Calu3 (cell line): Measurements from ENCODE around the gene SLC6A6. TPM values are rescaled to one million over a fixed set of nuclear protein-coding genes. Genes with fewer than 3 reads are reported as not detected.
A peak's percentile ranks its signal among the peaks of the same experiment; 100 is the strongest.

Experiments
- BruUV-seq: library from RNA; stranded (reverse); fragments of 400-500 nt; replicated peaks from 2 replicates; lab custom pipeline; 2021; lab: Mats Ljungman, UMichigan
- CTCF ChIA-PET: fragments of 300-600 bp; sonication (Branson Sonifier 250); formaldehyde crosslinking; loops from one replicate; lab custom pipeline; 2022; ENCODE audit warnings: antibody characterized with exemption; lab: Charles Lee
- DNase-seq: peaks from one replicate; pipeline ENCODE4 v3.0.0; 2022
- H3K27ac Mint-ChIP-seq: one replicate; pipeline ENCODE4 v1.8.0; 2022; ENCODE audit warnings: mixed read lengths; ENCODE audit not compliant: unreplicated experiment
- H3K27me3 Mint-ChIP-seq: one replicate; pipeline ENCODE4 v1.8.0; 2022; ENCODE audit warnings: mixed read lengths; ENCODE audit not compliant: unreplicated experiment
- H3K36me3 Mint-ChIP-seq: one replicate; pipeline ENCODE4 v1.8.0; 2022; ENCODE audit warnings: mild to moderate bottlenecking, moderate library complexity, mixed read lengths; ENCODE audit not compliant: insufficient read depth, unreplicated experiment
- H3K4me1 Mint-ChIP-seq: one replicate; pipeline ENCODE4 v1.8.0; 2022; ENCODE audit warnings: mild to moderate bottlenecking, low read depth, mixed read lengths; ENCODE audit not compliant: unreplicated experiment
- H3K4me3 Mint-ChIP-seq: one replicate; pipeline ENCODE4 v1.8.0; 2022; ENCODE audit warnings: mild to moderate bottlenecking, low read depth, moderate library complexity, mixed read lengths; ENCODE audit not compliant: unreplicated experiment
- H3K9me3 Mint-ChIP-seq: one replicate; pipeline ENCODE4 v1.8.0; 2022; ENCODE audit warnings: low read depth, mixed read lengths; ENCODE audit not compliant: unreplicated experiment
- CTCF ChIP-seq: fragments of 200-600 bp; IDR thresholded peaks from one replicate; pipeline ENCODE4 v1.8.0; 2022; ENCODE audit warnings: antibody characterized with exemption; ENCODE audit not compliant: unreplicated experiment
- intact Hi-C: fragments of 100-400 bp; cut with micrococcal nuclease; formaldehyde crosslinking; loops from one replicate; pipeline ENCODE4 v1.10.0; 2022; ENCODE audit not compliant: unreplicated experiment
- total RNA-seq: library from RNA; stranded (reverse); gene quantifications from 2 replicates; pipeline ENCODE4 v1.2.3, GENCODE V29; 2022

SLC6A6 gene
- total RNA-seq, 1 experiment from 2014 or later, result 46.3 TPM

GRCh38 chr3:14411166-14411526 lies 8.7 kb downstream of the SLC6A6 start:
- CTCF ChIA-PET, result interaction anchor here (1.0 kb wide), 1 partner anchor 94 kb away, joined by 3 read pairs; no protein-coding TSS in a partner anchor
- intact Hi-C loops, result no loop called here
- peak; percentile 62 for DNase-seq
- Mint-ChIP-seq H3K4me1 (peaks cover 27% of the 10 kb centered on the region), H3K36me3 (peaks cover 37% of the 10 kb centered on the region), H3K9me3 (no peaks in the 10 kb centered on the region), H3K27me3 (no peaks in the 10 kb centered on the region), H3K27ac (peak overlapping the region; percentile 86), H3K4me3 (no peak overlapping the region)
- no TSS peak for BruUV-seq
- no peak for TF ChIP-seq CTCF

- no peak for TF ChIP-seq CTCF
- H3K27me3 Mint-ChIP-seq, result no peaks in the 10 kb centered on the region
- no peaks in the 10 kb centered on the region for H3K9me3 Mint-ChIP-seq
- BruUV-seq, result no TSS peak
- intact Hi-C loops, result no loop called here
- H3K4me3 Mint-ChIP-seq, result no peak overlapping the region
- H3K4me1 Mint-ChIP-seq, result peaks cover 24% of the 10 kb centered on the region
- peaks cover 30% of the 10 kb centered on the region for H3K36me3 Mint-ChIP-seq
- H3K27ac Mint-ChIP-seq, result peak overlapping the region; percentile 86
- no peak for DNase-seq
- CTCF ChIA-PET, result no interaction called here
Measured at GRCh38 chr3:14411988-14412387, 9.6 kb downstream of the SLC6A6 start.

- no TSS peak for BruUV-seq
- Mint-ChIP-seq H3K27me3 (no peaks in the 10 kb centered on the region), H3K9me3 (no peaks in the 10 kb centered on the region), H3K36me3 (peaks cover 25% of the 10 kb centered on the region), H3K4me1 (peaks cover 32% of the 10 kb centered on the region), H3K27ac (no peak overlapping the region), H3K4me3 (no peak overlapping the region)
- TF ChIP-seq CTCF, result no peak
- CTCF ChIA-PET, result no interaction called here
- DNase-seq, result no peak
- intact Hi-C loops, result no loop called here
Measured at GRCh38 chr3:14412831-14413380, 10.5 kb downstream of the SLC6A6 start.

DNA sequence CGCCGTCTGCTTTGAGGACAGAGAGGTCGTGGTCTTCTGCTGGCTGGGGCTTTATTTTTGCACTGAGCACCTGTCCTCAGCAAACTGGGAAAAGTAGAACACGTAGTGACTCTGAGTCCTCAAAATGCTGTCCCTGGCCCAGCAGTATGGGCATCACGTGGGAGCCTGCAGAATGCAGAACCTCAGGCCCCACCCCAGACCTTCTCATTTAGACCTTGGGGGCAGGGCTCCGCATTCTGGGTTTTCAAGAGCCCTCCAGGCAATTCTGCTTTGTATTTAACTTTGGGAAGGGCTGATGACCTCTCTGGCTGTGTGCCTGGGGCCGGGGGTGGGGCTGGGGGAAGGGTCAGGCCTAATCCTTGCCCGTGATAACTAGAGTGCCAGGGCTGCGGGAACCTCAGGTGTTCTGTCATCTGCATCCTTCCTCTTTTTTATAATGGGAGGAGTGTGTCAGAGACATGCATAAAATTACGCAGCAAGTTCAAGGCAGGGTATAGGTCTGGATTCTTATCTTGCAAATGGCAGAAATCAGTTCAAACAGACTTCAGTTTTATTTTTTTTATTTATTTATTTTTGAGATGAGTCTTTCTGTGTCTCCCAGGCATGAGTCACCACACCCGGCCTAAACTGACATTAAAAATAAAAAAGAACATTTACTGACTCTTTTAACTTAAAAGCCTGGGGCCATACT lies 11.1 kb downstream of the SLC6A6 start:
- Mint-ChIP-seq H3K27ac (no peak overlapping the region), H3K36me3 (peaks cover 27% of the 10 kb centered on the region), H3K9me3 (no peaks in the 10 kb centered on the region), H3K27me3 (no peaks in the 10 kb centered on the region), H3K4me1 (peaks cover 38% of the 10 kb centered on the region), H3K4me3 (no peak overlapping the region)
- BruUV-seq, result no TSS peak
- CTCF ChIA-PET, result no interaction called here
- intact Hi-C loops, result no loop called here
- no peak for DNase-seq
- TF ChIP-seq CTCF, result no peak
